GM18861 (cell line): ENCODE data around the gene OIT3.

ENCODE experiments used
- ATAC-seq: cut with Tn5 transposase; IDR thresholded peaks from one replicate; pipeline ENCODE4 v1.9.1; 2021; ENCODE audit not compliant: unreplicated experiment

OIT3 gene

GRCh38 chr10:72948762-72949161 is 55.2 kb downstream of the OIT3 start:
- no peak for ATAC-seq

GRCh38 chr10:72951760-72952159 is 58.2 kb downstream of the OIT3 start:
- ATAC-seq, result no peak

GRCh38 chr10:72952189-72952588 is 58.6 kb downstream of the OIT3 start:
- no peak for ATAC-seq

- no peak for ATAC-seq
Measured at GRCh38 chr10:72952642-72953158, 59.2 kb downstream of the OIT3 start.

GRCh38 chr10:72953687-72954086 is 60.1 kb downstream of the OIT3 start:
- no peak for ATAC-seq

GRCh38 chr10:72954230-72954595 is 60.7 kb downstream of the OIT3 start:
- ATAC-seq, result no peak

GRCh38 chr10:72954596-72955554 is 61.3 kb downstream of the OIT3 start, which contains the start of gene PLA2G12B:
Gene PLA2G12B (minus strand): TSS chr10:72954806. CDS start chr10:72954685, 121 bp downstream.
- ATAC-seq, result no peak

GRCh38 chr10:72956001-72956400 is 62.5 kb downstream of the OIT3 start:
- ATAC-seq, result no peak

GRCh38 chr10:72976886-72977285 is 83.3 kb downstream of the OIT3 start:
- ATAC-seq, result no peak

GRCh38 chr10:72979709-72980108 is 86.2 kb downstream of the OIT3 start:
- no peak for ATAC-seq

GRCh38 chr10:72980348-72980747 is 86.8 kb downstream of the OIT3 start:
- no peak for ATAC-seq

GRCh38 chr10:72981028-72981881 is 87.7 kb downstream of the OIT3 start:
- ATAC-seq, result no peak

GRCh38 chr10:72981882-72982529 is 88.5 kb downstream of the OIT3 start:
- ATAC-seq, result no peak
